ENCODE measurements around the gene ANLN.
A peak's percentile ranks its signal among the peaks of the same experiment; 100 is the strongest.
"Not testable (repeated sequence)": the region's sequence is repeated elsewhere in the genome, so short reads cannot be mapped to it uniquely, and the experiment has no call there.

ANLN gene

GRCh38 chr7:36389371-36390198 lies at the start of gene ANLN:
Gene ANLN (plus strand): TSS chr7:36389862. CDS start chr7:36390027, 165 bp downstream.
- peak; percentile 60 to 72 for DNase-seq (ENCODE audit: low read depth in 2 of 2)

- DNase-seq (ENCODE audit: low read depth in 2 of 2) = no peak
Measured at GRCh38 chr7:36343548-36343947, 46.1 kb upstream of the ANLN start.

GRCh38 chr7:36344622-36345021 lies 45.0 kb upstream of the ANLN start:
- DNase-seq (ENCODE audit: low read depth in 2 of 2) = no peak

GRCh38 chr7:36346260-36346831 lies 43.3 kb upstream of the ANLN start:
- DNase-seq (ENCODE audit: low read depth in 2 of 2) = no peak

- no peak for DNase-seq (ENCODE audit: low read depth in 2 of 2)
Measured at GRCh38 chr7:36348256-36348655, 41.4 kb upstream of the ANLN start.

- no peak for DNase-seq (ENCODE audit: low read depth in 2 of 2)
Measured at GRCh38 chr7:36348771-36349170, 40.9 kb upstream of the ANLN start.

GRCh38 chr7:36349626-36350025 lies 40.0 kb upstream of the ANLN start:
- DNase-seq (ENCODE audit: low read depth in 2 of 2) = no peak

GRCh38 chr7:36355490-36355889 lies 34.2 kb upstream of the ANLN start:
- no peak for DNase-seq (ENCODE audit: low read depth in 2 of 2)

- no peak for DNase-seq (ENCODE audit: low read depth in 2 of 2)
Measured at GRCh38 chr7:36357054-36357453, 32.6 kb upstream of the ANLN start.

GRCh38 chr7:36358589-36358988 lies 31.1 kb upstream of the ANLN start:
- no peak for DNase-seq (ENCODE audit: low read depth in 2 of 2)

GRCh38 chr7:36360244-36360643 lies 29.4 kb upstream of the ANLN start:
- DNase-seq (ENCODE audit: low read depth in 2 of 2) = no peak

GRCh38 chr7:36361227-36361626 lies 28.4 kb upstream of the ANLN start:
- DNase-seq (ENCODE audit: low read depth in 2 of 2) = no peak

GRCh38 chr7:36363515-36363914 lies 26.1 kb upstream of the ANLN start:
- DNase-seq (ENCODE audit: low read depth in 2 of 2) = no peak

- DNase-seq (ENCODE audit: low read depth in 2 of 2) = no peak
Measured at GRCh38 chr7:36366005-36366717, 23.5 kb upstream of the ANLN start.

- peak; percentile 79 to 85 for DNase-seq (ENCODE audit: low read depth in 2 of 2)
Measured at GRCh38 chr7:36366718-36367560, 22.7 kb upstream of the ANLN start.

- no peak for DNase-seq (ENCODE audit: low read depth in 2 of 2)
Measured at GRCh38 chr7:36367561-36368077, 22.0 kb upstream of the ANLN start.

GRCh38 chr7:36368496-36368895 lies 21.2 kb upstream of the ANLN start:
- no peak for DNase-seq (ENCODE audit: low read depth in 2 of 2)

GRCh38 chr7:36369171-36369570 lies 20.5 kb upstream of the ANLN start:
- DNase-seq (ENCODE audit: low read depth in 2 of 2) = no peak

GRCh38 chr7:36370046-36370445 lies 19.6 kb upstream of the ANLN start:
- no peak for DNase-seq (ENCODE audit: low read depth in 2 of 2)

GRCh38 chr7:36372156-36372555 lies 17.5 kb upstream of the ANLN start:
- DNase-seq (ENCODE audit: low read depth in 2 of 2) = no peak

- DNase-seq (ENCODE audit: low read depth in 2 of 2) = not testable (repeated sequence)
Measured at GRCh38 chr7:36378555-36378954, 11.1 kb upstream of the ANLN start.

All from stimulated activated CD8-positive, alpha-beta memory T cell treated with anti-CD3 and anti-CD28 coated beads, Interleukin-15, amount 100 ng/mL, for 4 hours (primary cell).